KOPT-K1 (cell line): ENCODE measurements around the gene PSMD12.
"Not testable (repeated sequence)": the region's sequence is repeated elsewhere in the genome, so short reads cannot be mapped to it uniquely, and the experiment has no call there.

ENCODE experiments used
- H3K27ac ChIP-seq: fragments of 200-600 bp; sonication (generic); 2 replicates; pipeline ENCODE4 v1.5.1; 2016; ENCODE audit warnings: antibody characterized with exemption, mild to moderate bottlenecking, low read depth, low read length; ENCODE audit not compliant: poor library complexity, severe bottlenecking
- H3K36me3 ChIP-seq: fragments of 200-600 bp; sonication (generic); 2 replicates; pipeline ENCODE4 v1.5.1; 2017; ENCODE audit warnings: antibody characterized with exemption, mild to moderate bottlenecking, low read length, moderate library complexity; ENCODE audit not compliant: insufficient read depth
- H3K9me3 ChIP-seq: fragments of 200-600 bp; sonication (generic); 2 replicates; pipeline ENCODE4 v1.5.1; 2017; ENCODE audit warnings: antibody characterized with exemption, low read length, mild to moderate bottlenecking; ENCODE audit not compliant: insufficient read depth, poor library complexity, severe bottlenecking

The PSMD12 gene

DNA sequence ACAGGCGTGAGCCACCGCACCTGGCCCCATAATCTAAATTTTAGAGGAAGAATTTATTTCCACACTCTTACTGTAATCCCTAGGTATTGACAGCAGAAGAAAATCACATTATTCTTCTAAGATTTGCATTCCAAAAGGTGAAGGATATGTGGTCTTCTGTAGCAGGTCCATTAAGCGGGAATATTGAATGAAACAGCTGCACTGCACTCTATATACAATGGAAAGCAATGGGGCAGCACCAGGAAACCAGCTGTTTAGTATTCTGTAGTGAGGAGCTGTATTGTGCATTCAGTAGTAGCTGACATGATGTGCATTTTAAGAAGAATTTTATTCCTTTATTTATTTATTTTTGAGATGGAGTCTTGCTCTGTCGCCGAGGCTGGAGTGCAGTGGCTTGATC is 49.6 kb downstream of the PSMD12 start:
- no peak overlapping the region for H3K27ac ChIP-seq
- no peaks in the 10 kb centered on the region for H3K36me3 ChIP-seq
- no peaks in the 10 kb centered on the region for H3K9me3 ChIP-seq

DNA sequence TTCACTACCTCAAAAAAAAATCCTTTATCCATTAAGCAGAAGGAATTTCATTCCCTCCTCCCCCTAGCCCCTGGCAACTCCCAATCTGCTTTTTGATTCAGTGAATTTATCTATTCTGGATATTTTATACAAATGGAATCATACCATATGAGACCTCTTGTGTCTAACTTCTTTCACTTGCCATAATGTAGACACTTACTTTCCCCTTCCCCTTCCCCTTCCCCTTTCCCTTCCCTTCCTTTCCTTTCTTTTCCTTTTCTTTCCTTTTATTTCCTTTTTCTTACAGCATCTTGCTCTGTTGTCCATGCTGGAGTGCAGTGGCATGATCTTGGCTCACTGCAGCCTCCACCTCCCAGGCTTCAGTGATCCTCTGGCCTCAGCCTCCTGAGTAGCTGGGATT is 50.5 kb downstream of the PSMD12 start:
- Histone ChIP-seq H3K9me3 (no peaks in the 10 kb centered on the region), H3K36me3 (no peaks in the 10 kb centered on the region), H3K27ac (no peak overlapping the region)

DNA sequence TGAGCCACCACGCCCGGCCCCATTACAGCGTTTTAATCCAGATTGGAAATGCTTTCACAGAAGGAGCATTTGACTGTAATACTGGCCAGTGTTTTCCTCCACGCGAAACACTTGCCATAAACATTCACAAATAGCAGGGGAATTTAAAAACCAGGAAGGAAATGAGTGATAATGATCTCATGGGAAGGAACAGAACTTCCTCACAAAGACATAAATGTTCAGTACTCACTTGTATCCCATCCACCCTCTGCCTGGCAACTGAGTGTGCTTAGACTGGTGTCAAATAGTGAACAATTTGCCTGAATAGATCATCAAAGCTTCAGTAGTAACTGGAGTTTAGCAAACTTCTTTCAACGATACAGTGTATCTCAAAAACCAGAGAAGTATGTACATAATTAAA is 54.1 kb downstream of the PSMD12 start:
- Histone ChIP-seq H3K27ac (no peak overlapping the region), H3K36me3 (no peaks in the 10 kb centered on the region), H3K9me3 (no peaks in the 10 kb centered on the region)

DNA sequence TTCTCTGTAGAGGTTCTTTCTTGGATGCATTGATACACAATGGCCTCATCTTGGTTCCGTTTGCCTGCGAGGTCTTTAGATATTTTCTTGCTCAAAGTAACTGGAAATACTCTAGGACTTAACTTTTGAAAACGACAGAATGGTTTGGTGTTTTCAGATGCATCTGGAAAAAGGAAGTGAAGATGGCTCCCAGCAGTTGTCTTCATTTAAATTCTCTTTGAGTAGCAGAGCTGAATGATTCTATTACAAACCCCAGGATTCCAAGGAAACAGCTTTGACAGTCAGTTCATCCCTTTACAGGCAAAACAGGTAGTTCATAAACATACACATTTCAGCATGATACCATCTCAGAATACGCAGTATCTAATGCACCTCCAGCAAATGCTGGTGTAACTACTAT is 54.8 kb downstream of the PSMD12 start:
- Histone ChIP-seq H3K36me3 (no peaks in the 10 kb centered on the region), H3K9me3 (no peaks in the 10 kb centered on the region), H3K27ac (no peak overlapping the region)

DNA sequence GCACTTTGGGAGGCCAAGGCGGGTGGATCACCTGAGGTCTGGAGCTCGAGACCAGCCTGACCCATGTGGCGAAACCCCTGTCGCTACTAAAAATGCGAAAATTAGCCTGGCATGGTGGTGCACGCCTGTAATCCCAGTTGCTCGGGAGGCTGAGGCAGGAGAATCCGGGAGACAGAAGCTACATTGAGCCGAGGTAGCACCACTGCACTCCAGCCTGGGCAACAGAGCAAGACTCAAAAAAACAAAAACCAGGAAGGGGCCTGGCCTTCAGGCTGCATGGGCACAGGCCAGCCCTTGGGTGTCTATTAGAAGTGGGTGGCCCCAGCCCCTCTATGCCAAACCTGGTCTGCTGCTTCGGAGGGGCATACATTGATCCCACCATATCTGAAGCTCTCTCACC is 56.0 kb downstream of the PSMD12 start:
- H3K36me3 ChIP-seq, result no peaks in the 10 kb centered on the region
- H3K27ac ChIP-seq, result no peak overlapping the region
- H3K9me3 ChIP-seq, result no peaks in the 10 kb centered on the region

DNA sequence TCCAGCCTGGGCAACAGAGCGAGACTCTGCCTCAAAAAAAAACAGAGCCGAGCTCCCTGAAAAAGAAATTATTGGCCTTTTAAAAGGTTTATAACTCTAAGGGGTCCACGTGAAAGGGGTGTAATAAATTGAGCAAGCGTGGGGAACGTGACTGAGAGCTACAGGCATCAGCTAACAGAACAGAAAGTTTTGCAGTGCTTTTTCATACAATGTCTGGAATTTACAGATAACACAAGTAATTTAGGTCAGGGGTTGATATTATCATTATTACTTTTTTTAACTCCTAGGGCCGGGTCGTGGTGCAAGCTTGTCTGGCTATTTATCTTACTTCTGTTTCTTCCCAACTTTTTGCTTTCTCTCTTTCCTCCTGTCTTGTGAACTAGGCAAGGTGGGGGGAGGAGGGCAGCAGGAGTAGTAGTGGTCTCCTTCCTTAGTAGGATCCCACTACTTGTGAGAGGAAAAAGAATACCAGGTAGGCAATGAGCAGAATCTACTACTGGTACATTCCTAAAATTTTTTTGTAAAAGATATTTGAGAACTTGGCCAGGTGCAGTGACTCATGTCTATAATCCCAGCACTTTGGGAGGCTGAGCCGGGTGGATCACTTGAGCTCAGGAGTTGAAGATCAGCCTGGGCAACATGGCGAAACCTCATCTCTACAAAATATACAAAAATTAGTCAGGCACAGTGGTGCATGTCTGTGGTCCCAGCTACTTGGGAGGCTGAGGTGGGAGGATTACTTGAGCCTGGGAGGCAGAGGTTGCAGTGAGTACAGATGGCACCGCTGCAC is 60.7 kb downstream of the PSMD12 start:
- not testable (repeated sequence) for H3K27ac ChIP-seq, H3K36me3 ChIP-seq, H3K9me3 ChIP-seq

DNA sequence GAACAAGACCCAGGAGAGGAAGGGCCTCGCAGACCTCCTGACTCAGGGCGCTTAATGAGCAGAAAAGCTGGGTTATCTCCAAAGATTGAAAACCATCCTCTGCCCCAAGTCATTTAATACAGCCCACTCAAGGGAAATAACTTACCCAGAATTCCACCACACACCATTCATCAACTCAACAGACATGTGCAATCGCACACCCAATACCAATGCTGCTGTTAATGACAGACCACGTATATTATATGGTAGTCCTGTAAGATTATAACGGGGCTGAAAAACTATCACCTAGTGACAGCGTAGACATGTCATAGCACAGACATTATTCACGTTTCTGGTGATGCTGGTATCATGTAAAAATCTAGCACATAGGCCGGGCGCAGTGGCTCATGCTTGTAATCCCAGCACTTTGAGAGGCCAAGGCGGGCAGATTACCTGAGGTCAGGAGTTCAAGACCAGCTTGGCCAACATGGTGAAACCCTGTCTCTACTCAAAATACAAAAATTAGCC is 68.9 kb downstream of the PSMD12 start:
- no peaks in the 10 kb centered on the region for H3K36me3 ChIP-seq
- H3K27ac ChIP-seq, result no peak overlapping the region
- no peaks in the 10 kb centered on the region for H3K9me3 ChIP-seq

DNA sequence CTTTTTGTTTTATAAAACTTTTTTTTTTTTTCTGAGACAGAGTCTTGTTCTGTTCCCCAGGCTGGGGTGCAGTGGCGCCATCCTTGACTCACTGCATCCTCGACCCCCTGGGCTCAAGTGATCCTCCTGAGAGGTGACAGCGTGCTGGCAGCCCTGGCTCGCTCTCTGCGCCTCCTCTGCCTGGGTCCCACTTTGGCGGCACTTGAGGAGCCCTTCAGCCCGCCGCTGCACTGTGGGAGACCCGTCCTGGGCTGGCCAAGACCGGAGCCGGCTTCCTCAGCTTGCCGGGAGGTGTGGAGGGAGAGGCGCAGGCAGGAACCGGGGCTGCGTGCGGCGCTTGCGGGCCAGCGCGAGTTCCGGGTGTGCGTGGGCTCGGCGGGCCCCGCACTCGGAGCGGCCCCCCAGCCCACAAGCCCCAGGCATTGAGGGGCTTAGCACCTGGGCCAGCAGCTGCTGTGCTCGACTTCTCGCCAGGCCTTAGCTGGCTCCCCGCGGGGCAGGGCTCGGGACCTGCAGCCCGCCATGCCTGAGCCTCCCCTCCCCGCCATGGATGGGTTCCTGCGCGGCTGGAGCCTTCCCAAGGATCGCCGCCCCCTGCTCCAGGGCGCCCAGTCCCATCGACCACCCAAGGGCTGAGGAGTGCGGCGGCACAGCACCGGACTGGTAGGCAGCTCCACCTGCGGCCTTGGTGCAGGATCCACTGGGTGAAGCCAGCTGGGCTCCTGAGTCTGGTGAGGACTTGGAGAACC is 71.8 kb downstream of the PSMD12 start:
- no peaks in the 10 kb centered on the region for H3K9me3 ChIP-seq
- no peak overlapping the region for H3K27ac ChIP-seq
- H3K36me3 ChIP-seq, result no peaks in the 10 kb centered on the region

DNA sequence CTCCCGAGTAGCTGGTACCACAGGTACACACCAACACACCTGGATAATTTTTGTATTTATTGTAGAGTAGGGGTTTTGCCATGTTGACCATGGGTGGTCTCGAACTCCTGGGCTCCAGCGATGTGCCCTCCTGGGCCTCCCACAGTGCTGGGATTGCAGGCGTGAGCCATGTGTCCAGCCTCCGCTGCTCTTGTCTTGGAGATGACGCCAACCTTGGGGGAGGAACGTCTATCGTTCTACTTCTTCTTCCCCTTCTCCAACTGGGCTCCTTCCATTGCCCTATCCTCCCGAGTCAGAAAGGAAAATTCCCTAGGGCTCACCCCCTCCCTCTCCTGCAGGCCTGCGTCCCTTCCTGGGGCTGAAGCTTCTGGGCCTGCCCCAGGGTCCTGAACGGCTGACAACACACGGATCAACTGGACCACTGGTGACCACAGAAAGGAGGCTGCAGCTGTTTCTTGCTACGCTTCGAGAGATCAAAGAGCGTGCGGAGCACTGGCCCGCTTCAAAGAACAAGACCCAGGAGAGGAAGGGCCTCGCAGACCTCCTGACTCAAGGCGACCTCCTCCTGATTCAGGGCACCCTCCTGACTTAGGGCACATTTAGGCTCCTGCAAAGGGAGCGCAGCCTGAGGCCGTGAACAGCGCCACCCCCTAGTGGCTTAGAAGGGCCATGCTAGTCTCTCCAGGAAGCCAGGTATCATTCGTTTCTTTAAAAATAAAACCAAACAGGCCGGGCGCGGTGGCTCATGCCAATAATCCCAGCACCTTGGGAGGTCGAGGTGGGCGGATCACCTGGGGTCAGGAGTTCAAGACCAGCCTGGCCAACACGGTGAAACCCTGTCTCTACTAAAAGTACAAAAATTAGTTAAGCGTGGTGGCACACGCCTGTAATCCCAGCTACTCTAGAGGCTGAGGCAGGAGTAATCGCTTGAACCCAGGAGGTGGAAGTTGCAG is 72.8 kb downstream of the PSMD12 start:
- H3K27ac ChIP-seq, result no peak overlapping the region
- no peaks in the 10 kb centered on the region for H3K36me3 ChIP-seq
- H3K9me3 ChIP-seq, result no peaks in the 10 kb centered on the region

DNA sequence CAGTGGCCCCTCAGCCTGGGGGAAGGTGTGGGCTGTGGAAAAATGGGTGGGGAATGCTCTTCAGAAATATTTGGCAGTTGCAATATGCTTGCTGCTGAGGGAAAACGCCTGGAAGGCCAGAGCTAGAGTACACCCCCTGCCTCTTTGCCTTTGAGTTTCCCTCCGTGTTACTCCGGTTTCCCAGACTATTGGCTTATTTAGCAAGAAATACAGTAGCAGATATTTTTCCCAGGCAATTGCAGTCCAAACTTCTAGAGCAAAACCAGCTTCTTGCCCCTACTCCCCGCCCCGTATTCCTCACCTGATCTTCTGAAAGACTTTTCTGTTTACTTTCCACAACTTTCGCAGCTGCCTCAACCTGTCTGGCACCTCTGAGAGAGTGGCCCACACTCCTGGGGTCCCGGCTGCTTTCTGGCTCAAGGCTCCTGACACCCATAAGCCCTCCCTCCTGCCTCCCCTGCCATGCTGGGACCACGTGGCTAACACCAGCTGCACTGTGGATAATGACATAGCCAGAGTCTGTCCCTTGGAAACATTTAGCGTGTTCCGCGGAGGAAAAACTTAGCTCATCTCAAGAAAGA is 75.6 kb downstream of the PSMD12 start:
- H3K36me3 ChIP-seq, result no peaks in the 10 kb centered on the region
- H3K9me3 ChIP-seq, result no peaks in the 10 kb centered on the region
- H3K27ac ChIP-seq, result no peak overlapping the region

DNA sequence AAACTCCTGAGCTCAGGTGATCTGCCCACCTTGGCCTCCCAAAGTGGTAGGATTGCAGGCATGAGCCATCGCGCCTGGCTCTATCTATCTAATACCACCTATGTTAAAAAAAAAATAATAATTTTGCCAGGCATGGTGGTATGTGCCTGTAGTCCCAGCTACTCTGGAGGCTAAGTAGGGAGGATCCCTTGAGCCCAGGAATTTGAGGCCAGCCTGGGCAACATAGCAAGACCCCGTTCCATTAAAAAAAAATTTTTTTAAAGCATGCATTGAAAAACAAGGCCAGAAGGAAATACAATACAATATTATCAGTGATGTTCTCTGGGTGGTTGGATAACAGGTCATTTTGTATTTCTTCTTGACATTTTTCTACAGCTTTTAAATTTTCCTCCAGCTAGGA is 76.1 kb downstream of the PSMD12 start:
- Histone ChIP-seq H3K27ac (no peak overlapping the region), H3K9me3 (no peaks in the 10 kb centered on the region), H3K36me3 (no peaks in the 10 kb centered on the region)

DNA sequence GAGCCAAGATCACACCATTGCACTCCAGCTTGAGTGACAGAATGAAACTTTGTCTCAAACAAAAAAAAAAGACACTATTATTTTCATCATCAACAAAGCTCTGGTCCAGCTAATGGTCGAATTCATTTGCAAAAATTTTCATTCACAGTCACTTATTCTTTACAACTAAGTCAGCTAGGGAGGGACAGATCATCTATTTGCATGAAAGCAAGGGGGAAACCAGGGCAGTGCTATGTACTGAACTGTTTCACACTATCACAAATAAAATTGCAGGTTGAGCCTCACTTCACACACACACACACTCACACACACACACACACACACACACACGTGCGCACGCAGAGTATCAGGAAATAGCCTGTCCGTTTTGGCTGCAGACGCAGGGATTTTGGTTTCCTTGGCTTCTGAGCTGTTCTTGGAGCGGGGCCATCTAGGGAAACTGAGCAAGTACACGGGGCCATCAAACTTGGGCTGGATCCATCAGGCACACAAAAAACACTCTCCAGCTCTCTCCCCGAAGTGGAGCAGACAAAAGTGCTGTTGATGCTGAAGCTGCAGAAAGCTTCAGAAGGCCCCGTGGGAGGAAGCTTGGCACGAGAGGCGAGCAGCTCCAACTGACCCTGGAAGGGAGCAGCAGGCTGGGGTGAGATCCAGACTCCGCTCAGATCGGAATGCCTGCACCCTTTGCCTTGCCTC is 77.0 kb downstream of the PSMD12 start:
- H3K36me3 ChIP-seq, result no peaks in the 10 kb centered on the region
- H3K9me3 ChIP-seq, result no peaks in the 10 kb centered on the region
- H3K27ac ChIP-seq, result no peak overlapping the region
